GM18498 (cell line): ENCODE data around the gene TM9SF3.
"Not testable (repeated sequence)": the region's sequence is repeated elsewhere in the genome, so short reads cannot be mapped to it uniquely, and the experiment has no call there.

Experiments
- ATAC-seq: cut with Tn5 transposase; IDR thresholded peaks from one replicate; pipeline ENCODE4 v1.9.1; 2021; ENCODE audit warnings: mild to moderate bottlenecking, moderate library complexity; ENCODE audit not compliant: unreplicated experiment

Gene TM9SF3

DNA sequence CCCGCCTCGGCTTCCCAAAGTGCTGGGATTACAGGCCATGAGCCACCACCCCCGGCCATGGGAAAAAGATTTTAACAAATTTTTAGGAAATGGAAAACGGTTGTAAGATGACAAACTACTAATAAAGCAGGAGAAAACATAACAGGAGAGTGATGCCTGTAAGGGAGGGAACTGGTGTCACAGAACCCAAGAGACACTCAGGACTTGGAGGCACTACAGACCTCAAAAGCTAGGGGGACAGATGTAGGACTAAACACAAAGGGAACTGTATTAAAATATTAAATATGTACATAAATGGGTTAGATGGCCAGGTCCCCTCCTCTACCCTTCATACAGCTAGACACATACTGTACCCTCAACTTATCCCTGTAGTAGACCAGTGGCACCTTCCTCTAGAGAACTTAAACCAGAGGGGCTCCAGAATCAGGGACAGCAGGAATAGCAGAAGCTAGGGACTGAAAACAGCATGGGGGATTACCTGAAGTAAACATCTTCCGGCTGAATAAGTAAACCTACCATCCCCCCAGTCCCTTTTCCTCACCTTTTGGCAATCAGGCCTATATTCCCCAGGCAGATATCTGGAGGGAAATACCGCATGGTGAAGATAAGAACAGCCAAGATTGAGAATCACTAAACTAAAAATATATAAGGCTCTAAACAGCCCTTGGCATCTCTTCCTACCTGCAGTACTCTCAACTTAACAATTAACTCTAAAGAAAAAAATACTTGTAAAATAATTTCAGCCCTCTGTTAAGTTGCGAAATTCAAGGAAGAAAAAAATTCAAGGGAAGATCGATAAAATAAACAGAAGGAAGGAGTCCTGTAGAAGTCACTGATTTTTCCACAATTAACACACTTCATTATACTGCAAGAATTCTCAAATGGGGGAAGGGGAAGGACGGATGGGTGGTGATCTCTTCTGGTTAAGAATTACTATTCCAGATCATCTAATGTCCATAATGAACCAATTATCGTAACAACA lies 15.5 kb downstream of the TM9SF3 start:
- ATAC-seq: no peak

DNA sequence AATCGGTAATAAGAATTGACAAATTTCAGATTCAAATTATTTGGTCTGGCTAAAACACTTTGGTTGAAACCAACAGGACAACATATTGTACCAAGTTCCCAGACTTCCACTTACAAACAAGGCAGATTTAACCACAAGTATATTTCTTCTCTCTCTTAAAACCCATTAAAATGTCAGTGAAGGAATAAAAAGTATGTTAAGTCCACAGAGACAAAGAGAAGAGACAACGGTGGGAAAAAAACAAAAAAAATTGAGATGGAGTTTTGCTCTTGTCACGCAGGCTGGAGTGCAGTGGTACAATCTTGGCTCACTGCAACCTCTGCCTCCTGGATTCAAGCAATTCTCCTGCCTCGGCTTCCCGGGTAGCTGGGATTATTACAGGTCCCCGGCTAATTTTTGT lies 16.3 kb downstream of the TM9SF3 start:
- no peak for ATAC-seq

DNA sequence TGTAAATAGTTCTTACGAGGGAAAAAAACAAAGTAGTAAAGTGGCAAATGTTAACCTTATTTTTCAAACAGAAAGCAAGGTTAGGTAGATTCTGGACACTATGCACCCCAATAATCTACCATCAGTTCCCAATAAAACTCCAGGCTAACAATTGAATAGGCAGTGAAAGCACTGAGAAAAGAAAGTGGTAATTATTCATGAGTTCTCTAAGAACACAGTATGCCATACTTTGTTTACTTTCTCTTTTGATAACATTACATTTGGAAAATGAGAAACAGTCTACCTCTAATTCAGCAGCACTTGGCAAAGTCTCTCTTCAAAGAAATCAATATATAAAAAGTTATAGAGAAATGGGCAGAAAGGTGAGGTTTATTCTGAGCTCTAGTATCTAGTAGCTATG lies 18.4 kb downstream of the TM9SF3 start:
- no peak for ATAC-seq

DNA sequence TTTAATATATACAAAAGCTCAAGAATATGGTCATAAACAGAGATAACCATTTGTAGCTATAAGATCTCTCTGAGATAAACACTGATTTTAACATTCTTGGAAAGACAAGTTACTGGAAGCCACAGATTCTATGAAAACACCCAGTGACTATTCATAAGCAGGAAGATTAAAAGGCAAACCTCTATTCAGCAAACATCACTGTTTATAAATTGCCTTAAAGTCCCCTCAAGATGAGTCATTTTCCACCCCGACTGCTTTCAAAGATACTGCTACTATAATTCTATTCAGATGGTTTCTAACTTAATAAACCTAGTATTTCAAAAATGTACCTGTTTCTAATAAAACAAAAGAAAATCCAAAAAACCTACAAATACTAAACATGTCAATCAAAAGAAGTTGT lies 21.0 kb downstream of the TM9SF3 start:
- ATAC-seq: no peak

DNA sequence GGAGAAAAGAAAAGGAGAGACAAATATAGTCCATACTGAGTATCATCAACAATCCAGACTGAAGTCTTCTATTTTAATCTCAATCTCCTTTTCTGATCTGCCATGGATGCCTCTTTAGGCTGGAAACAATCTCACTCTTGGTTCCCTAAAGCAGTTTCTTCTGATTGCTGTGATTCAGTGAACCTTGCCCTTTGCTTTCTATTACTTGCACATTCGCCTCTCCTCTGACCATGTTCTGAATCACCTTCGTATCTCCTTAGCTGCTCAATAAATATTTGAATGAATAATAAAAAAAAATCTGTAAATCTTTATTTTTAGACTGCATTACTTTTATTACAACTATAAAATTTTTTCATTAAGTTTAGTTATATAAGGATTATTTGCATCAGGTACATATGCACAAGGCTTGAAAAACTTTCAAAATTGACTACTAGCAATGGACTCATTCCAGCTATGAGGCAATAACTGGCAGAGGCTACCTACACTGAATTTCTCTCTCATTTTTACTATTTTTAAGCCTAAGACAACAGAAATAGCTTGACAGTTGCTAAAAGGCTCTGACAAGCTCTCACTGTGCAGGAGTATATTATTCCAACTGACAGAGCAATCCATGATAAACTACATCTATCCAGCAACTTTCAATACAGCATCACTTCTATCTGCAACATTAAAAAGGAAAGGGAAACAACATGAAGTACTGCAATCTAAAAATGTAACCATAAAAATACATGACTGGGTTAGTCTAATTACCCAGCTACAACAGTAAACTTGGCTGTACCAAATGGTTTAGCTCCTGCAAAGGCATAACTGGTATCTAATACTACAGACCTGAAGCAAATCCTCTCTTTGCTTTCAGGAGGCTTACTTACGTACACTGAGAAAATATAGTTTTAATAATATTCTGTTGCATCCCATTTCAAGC lies 25.6 kb downstream of the TM9SF3 start:
- ATAC-seq: no peak

DNA sequence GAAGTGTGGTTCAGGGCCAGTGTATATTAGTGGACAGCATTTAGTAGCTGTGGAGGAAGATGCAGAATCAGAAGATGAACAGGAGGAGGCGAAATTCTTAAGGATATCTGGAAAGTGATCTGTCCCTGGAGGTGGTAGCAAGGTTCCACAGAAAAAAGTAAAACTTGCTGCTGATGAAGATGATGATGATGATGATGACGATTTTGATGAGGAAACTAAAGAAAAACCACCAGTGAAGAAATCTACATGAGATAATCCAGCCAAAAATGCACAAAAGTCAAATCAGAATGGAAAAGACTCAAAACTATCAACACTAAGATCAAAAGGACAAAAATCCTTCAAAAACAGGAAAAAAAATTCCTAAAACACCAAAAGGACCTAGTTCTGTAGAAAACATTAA lies 26.3 kb downstream of the TM9SF3 start:
- ATAC-seq: no peak

DNA sequence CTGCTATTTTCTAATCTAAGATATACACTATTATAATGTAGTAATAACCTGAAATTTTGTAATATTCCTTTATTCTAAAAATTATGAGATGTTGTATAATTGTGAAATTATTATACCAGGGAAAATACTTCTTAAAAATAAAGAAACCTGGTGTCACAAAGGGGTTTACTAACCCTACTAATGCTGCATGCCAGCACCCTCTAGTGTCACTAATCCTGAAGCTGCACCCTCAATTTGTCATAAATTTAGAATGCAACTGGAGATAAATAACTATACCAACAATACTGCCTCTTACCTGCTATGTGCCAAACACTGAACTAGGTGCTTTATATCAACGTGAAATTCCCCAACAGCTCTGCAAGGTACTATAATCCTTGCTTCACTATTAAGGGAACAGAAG lies 30.8 kb downstream of the TM9SF3 start:
- ATAC-seq: no peak

DNA sequence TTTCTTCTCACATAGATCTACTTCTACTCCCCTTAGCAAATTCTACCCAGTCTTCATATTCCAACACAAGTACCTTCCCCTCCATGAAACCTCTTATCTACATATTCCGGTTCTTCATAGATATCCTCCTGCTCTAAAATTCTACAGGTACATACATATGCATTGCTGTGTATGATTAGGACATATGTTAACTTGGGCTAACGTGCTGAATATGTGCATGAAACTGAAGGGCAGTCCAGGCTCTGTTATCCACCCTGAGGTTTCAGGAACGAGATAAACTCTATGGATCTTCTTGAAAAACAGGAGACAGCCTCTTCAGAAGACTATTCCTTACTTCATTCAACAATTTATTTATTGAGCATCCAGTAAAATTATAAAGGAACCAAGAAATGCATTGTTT lies 31.5 kb downstream of the TM9SF3 start:
- ATAC-seq: no peak

DNA sequence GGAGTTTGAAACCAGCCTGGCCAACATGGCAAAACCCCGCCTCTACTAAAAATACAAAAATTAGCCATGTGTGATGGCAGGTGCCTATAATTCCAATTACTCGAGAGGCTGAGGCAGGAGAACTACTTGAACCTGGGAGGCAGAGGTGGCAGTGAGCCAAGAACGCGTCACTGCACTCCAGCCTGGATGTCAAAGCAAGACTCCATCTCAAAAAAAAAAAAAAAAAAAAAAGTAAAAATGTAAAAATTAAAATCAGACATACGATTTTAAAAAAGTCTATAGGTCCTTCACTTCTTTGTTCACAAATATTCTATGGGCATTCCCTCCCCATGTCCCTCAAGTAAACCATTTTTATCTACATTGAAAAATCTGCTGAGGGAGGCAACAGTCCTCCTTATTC lies 38.2 kb downstream of the TM9SF3 start:
- ATAC-seq: no peak

DNA sequence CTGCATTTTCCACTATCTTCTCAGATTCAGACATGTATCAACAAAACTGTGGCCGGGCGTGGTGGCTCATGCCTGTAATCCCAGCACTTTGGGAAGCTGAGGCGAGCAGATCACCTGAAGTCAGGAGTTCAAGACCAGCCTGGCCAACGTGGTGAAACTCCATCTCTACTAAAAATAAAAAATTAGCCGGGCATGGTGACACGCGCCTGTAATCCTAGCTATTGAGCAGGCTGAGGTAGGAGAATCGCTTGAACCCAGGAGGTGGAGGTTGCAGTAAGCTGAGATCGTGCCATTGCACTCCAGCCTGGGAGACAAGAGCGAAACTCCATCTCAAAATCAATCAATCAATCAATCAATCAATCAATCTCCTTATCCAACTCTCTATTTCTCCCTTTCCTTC lies 41.3 kb downstream of the TM9SF3 start:
- ATAC-seq: not testable (repeated sequence)

DNA sequence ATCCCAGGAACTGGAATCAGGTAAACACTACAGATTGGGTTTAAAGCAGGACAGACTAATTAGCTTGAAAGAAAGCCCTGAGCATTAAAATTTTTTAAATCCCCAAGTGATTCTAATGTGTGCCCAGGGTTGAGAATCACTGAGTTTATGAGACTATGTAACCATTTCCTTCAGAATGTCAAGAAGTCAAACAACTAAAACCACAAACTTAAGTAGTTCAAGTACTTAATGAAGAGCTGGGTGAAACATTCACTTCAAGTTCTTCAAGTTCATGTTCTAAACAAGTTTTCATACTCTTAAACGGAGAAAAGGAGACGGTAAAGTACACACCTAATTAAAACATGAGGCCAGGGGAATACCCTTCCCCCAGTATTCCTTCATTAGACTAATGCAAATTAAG lies 44.9 kb downstream of the TM9SF3 start:
- no peak for ATAC-seq

DNA sequence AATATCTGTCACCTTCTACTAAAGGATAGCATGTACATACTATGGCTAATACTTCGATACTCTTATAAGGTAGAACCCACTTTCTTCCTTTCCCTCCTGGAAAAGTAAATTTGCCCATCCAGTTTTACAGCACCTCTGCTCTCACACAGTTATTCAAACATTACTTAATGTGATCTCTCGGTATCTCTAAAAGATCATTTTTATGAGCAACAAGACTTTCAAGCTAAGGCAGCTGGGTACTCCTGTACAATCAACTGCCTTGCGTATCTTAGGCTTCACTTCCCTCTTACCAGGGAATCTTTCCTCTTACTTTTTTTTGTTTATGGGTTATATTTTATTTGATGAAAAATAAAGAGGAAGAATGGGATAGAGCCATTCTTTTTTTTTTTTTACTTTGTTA lies 46.6 kb downstream of the TM9SF3 start:
- no peak for ATAC-seq

DNA sequence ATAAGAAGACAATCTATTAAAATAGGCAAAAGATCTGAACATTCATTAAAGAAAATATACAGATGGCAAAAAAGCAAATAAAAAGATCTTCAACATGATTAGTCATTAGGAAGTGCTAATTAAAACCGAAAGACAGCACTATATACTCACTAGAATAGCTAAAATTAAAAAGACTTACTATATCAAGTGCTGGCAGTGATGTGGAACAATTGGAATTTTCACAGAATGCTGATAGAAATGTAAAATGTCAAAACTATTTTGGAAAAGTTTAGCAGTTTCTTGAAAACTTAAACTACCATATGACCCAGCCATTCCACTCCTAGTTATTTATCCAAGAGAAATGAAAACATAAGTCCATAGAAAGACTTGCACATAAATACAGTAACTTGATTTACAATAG lies 48.1 kb downstream of the TM9SF3 start:
- no peak for ATAC-seq

DNA sequence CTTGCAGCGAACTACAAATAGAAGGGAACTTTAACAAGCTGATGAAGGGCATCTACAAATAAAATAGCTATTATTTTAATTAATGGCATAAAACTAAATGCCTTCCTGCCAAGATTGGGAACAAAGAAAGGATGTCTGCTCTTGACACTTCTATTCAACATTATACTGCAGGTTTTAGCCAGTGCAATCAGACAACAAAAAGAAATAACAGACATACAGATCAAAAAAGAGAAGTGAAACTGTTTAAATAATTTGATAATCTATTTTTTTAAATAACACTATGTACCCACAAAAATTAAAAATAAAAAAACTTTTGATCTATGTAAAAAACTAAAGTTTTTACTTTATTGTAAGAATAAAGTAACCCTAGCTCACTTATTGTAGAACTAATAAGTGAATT lies 50.7 kb downstream of the TM9SF3 start:
- ATAC-seq: no peak

DNA sequence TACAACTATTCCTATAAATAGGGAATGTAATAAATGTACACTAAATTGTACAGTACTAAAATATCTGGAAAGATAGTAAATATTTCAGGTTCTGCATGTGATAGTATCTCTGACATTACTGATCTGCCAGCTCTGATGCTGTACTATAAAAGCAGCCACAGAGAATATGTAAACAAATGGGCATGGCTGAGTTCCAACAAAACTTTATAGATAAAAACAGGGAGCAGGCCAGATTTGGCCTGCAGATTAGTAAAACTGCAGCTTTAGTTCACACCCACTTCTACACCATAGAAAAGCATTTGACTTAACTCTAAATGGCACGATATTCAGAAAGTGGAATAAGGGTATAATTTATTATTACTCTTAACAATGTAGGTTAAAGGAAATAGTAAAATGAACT lies 54.3 kb downstream of the TM9SF3 start:
- no peak for ATAC-seq

DNA sequence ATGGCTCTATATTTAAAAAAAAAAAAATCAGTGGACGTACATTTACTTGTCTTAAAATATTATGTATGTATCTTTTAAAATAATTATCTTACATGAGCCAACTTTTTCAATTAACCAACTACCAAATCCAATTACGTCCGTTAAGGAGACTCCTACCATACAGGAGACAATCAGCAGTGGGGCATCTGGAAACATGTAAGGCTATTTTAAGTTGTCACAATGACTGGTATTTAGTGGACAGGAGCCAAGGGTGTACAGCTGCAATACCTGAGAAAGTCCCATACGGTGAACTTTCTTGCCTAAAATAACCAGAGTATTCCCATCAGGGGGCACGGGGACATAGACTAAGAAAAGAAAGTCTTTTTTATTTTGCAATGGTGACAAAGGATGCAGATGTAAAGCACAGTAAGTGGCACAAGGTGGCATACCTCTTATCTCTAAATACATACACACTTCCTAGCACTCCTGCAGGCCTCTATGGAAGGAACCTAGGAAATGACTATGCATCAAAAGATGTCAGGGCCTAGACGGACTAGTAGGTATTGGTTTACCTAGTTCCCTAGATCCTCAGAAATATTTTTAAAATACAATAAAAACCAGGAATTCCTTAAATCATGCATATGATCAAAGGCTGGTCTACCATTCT lies 57.1 kb downstream of the TM9SF3 start:
- no peak for ATAC-seq

DNA sequence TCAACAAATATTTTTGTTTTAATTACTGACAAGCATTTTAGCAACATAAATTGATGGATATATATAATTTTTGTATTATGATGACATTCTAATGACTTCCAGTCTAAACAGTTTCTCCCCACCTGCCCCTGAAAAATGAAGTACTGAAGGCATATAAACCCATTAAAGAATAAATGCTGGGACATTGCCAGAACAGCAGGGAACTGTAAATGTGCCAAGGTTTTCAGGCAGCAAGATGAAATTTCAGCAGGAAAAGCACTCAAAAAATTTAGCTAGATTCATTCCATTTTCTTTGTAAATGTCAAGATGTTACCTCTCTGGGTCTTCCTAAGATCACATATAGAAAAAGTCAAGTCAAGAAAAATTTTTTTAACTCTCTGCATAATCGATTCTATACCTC lies 62.1 kb downstream of the TM9SF3 start:
- ATAC-seq: no peak

DNA sequence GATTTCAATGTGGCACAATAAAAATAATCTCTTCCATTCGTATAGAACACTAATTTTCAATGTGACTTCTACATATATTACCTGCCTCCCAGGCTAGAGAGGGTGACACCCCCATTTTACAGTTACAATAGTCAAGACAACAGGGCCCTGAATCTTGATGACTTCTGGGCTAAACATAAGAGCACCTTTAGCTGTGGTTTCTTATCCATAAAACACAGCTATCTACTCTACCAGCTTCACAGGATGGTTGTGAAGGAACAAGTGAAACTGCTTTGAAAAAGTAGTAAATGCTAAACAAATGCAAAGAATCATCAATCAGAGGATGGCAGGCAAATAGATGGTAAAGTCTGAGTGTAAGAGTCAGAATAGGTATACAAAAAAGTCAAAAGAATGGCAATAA lies 69.5 kb downstream of the TM9SF3 start:
- ATAC-seq: no peak

DNA sequence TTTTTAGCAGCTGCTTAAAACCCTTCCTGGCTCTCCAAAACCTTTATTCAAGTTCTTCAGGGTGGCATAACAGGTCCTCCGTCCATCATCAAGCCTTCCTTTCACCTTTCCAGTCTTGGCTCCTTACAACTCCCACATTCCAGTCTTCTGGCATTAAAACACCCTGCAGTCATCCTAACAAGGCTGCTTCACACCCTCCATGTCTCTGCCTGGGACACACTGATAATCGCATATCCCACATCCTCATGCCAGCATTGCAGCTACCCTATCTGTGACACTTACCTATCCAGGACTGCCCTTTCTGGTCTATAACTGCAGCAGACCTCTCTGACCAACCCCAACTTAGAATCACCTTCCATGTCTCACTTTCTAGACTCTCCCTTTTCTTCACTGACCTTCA lies 70.5 kb downstream of the TM9SF3 start:
- ATAC-seq: no peak

DNA sequence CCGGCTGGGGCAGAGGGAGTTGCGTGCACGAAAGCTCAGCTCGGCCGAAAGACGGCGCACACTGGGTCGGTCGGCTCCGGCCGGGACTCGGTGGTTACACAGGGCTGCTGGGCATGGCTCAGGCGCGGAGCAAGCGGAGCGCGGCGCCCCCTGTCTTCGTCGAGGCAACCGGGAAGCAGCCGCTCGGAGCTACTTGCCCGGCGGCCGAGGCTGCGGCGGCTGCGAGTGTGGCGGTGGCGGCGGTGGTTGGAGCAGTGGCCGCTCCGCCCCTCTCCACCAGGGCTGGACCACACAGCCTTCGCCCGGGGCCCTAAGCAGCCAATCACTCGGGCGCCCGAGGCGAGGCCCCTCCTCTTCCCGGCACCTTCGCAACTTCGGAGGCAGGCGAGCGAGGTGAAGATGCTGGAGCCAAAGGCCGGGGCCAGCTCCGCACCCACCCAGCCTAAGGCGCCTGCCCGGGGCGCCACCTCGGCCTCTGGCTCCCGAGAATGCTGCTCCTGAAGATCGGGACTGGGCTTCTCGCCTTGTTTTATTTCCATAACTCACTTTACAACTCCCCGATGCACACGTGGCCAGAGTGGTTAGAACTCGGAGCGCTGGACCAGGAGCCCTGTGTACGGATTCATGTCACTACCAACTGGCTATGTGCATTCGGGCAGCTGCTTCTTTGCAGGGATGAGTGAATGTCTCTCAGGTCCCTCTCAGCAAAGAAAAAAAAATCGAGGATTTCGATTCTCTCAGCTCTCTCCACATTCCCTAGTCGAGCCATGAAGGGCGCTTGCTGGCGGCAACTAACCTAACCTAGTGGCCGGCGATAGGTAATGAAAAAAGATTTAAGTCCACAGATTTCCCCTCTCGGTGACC lies 72.9 kb downstream of the TM9SF3 start, which contains the start of gene TLL2:
Gene TLL2 (minus strand): TSS at position 229 of the 864 bp plus-strand sequence. CDS start 241 bp downstream, outside the sequence.
- peak; percentile 85 for ATAC-seq
